ENCODE measurements around the gene TESK2.
A peak's percentile ranks its signal among the peaks of the same experiment; 100 is the strongest.

The TESK2 gene

GRCh38 chr1:45512641-45513054 is 21.7 kb upstream of the TESK2 start:
- no peak overlapping the region for H3K23ac ChIP-seq (ENCODE audit: low read length)
- no peak overlapping the region for H2BK120ac ChIP-seq (ENCODE audit: low read depth, low read length)
- H3K18ac ChIP-seq (ENCODE audit: low read length) = no peak overlapping the region
- no peak overlapping the region for H2BK5ac ChIP-seq (ENCODE audit: low read length)
- DNase-seq = peak; percentile 85
- H3K4me3 ChIP-seq (ENCODE audit: low read length) = no peak overlapping the region
- no peak overlapping the region for H4K8ac ChIP-seq (ENCODE audit: low read depth, low read length)
- no peak overlapping the region for H2BK15ac ChIP-seq (replicated peaks; ENCODE audit: low read depth)
- peaks cover 35% of the 10 kb centered on the region for H3K36me3 ChIP-seq (ENCODE audit: control insufficient read depth, insufficient read depth, low read length)
- H3K79me2 ChIP-seq (ENCODE audit: control insufficient read depth, insufficient read depth, low read length) = peaks cover 14% of the 10 kb centered on the region
- no peaks in the 10 kb centered on the region for H3K27me3 ChIP-seq (ENCODE audit: insufficient read depth, low read length, poor library complexity)
- no peak overlapping the region for H3K27ac ChIP-seq (ENCODE audit: low read depth, low read length)
- H2AK5ac ChIP-seq (ENCODE audit: low read length) = no peak overlapping the region
- no peak overlapping the region for H3K4ac ChIP-seq (ENCODE audit: low read depth, low read length)
- H3K9ac ChIP-seq (ENCODE audit: low read length) = no peak overlapping the region
- no CpG with 5 or more reads among the region's 1 CpG for WGBS (ENCODE audit: extremely low coverage, insufficient coverage, low lambda C conversion rate)
- H4K5ac ChIP-seq (ENCODE audit: low read length) = no peak overlapping the region
- H3K56ac ChIP-seq (ENCODE audit: low read length) = no peak overlapping the region
- H3K79me1 ChIP-seq (ENCODE audit: low read length) = peaks cover 8% of the 10 kb centered on the region
- no peak overlapping the region for H3K4me2 ChIP-seq (ENCODE audit: low read length)
- no peaks in the 10 kb centered on the region for H3K4me1 ChIP-seq (ENCODE audit: control insufficient read depth, low read depth, low read length)

- DNase-seq = no peak
- no peak overlapping the region for H3K4ac ChIP-seq (ENCODE audit: low read depth, low read length)
- H4K5ac ChIP-seq (ENCODE audit: low read length) = no peak overlapping the region
- H4K8ac ChIP-seq (ENCODE audit: low read depth, low read length) = no peak overlapping the region
- no peak overlapping the region for H3K9ac ChIP-seq (ENCODE audit: low read length)
- H2BK15ac ChIP-seq (replicated peaks; ENCODE audit: low read depth) = no peak overlapping the region
- no CpG with 5 or more reads among the region's 4 CpGs for WGBS (ENCODE audit: extremely low coverage, insufficient coverage, low lambda C conversion rate)
- H3K4me2 ChIP-seq (ENCODE audit: low read length) = no peak overlapping the region
- H3K79me2 ChIP-seq (ENCODE audit: control insufficient read depth, insufficient read depth, low read length) = peaks cover 1% of the 10 kb centered on the region
- H3K36me3 ChIP-seq (ENCODE audit: control insufficient read depth, insufficient read depth, low read length) = peaks cover 30% of the 10 kb centered on the region
- H2AK5ac ChIP-seq (ENCODE audit: low read length) = no peak overlapping the region
- H3K23ac ChIP-seq (ENCODE audit: low read length) = no peak overlapping the region
- H3K56ac ChIP-seq (ENCODE audit: low read length) = no peak overlapping the region
- H3K18ac ChIP-seq (ENCODE audit: low read length) = no peak overlapping the region
- H2BK5ac ChIP-seq (ENCODE audit: low read length) = no peak overlapping the region
- H3K4me3 ChIP-seq (ENCODE audit: low read length) = no peak overlapping the region
- H2BK120ac ChIP-seq (ENCODE audit: low read depth, low read length) = no peak overlapping the region
- H3K4me1 ChIP-seq (ENCODE audit: control insufficient read depth, low read depth, low read length) = no peaks in the 10 kb centered on the region
- H3K79me1 ChIP-seq (ENCODE audit: low read length) = peaks cover 3% of the 10 kb centered on the region
- H3K27ac ChIP-seq (ENCODE audit: low read depth, low read length) = no peak overlapping the region
- no peaks in the 10 kb centered on the region for H3K27me3 ChIP-seq (ENCODE audit: insufficient read depth, low read length, poor library complexity)
Measured at GRCh38 chr1:45510972-45511527, 20.1 kb upstream of the TESK2 start.

- Histone ChIP-seq H3K27ac (ENCODE audit: low read depth, low read length) (no peak overlapping the region), H3K79me2 (ENCODE audit: control insufficient read depth, insufficient read depth, low read length) (no peaks in the 10 kb centered on the region), H3K4me1 (ENCODE audit: control insufficient read depth, low read depth, low read length) (no peaks in the 10 kb centered on the region), H3K18ac (ENCODE audit: low read length) (no peak overlapping the region), H3K9ac (ENCODE audit: low read length) (no peak overlapping the region), H2BK120ac (ENCODE audit: low read depth, low read length) (no peak overlapping the region), H3K4me2 (ENCODE audit: low read length) (no peak overlapping the region), H3K27me3 (ENCODE audit: insufficient read depth, low read length, poor library complexity) (no peaks in the 10 kb centered on the region), H3K79me1 (ENCODE audit: low read length) (no peaks in the 10 kb centered on the region), H3K56ac (ENCODE audit: low read length) (no peak overlapping the region), H3K23ac (ENCODE audit: low read length) (no peak overlapping the region), H2BK15ac (replicated peaks; ENCODE audit: low read depth) (no peak overlapping the region), H4K8ac (ENCODE audit: low read depth, low read length) (no peak overlapping the region), H4K5ac (ENCODE audit: low read length) (no peak overlapping the region), H2AK5ac (ENCODE audit: low read length) (no peak overlapping the region), H3K4me3 (ENCODE audit: low read length) (no peak overlapping the region), H3K4ac (ENCODE audit: low read depth, low read length) (no peak overlapping the region), H3K36me3 (ENCODE audit: control insufficient read depth, insufficient read depth, low read length) (peaks cover 25% of the 10 kb centered on the region), H2BK5ac (ENCODE audit: low read length) (no peak overlapping the region)
- DNase-seq = no peak
- WGBS (ENCODE audit: extremely low coverage, insufficient coverage, low lambda C conversion rate) = no CpG with 5 or more reads among the region's 9 CpGs
Measured at GRCh38 chr1:45510036-45510971, 19.3 kb upstream of the TESK2 start.

GRCh38 chr1:45508295-45509151 is 17.6 kb upstream of the TESK2 start:
- peaks cover 11% of the 10 kb centered on the region for H3K36me3 ChIP-seq (ENCODE audit: control insufficient read depth, insufficient read depth, low read length)
- H3K4me2 ChIP-seq (ENCODE audit: low read length) = no peak overlapping the region
- peak; percentile 54 for DNase-seq
- no peak overlapping the region for H3K4ac ChIP-seq (ENCODE audit: low read depth, low read length)
- no peak overlapping the region for H3K9ac ChIP-seq (ENCODE audit: low read length)
- H4K5ac ChIP-seq (ENCODE audit: low read length) = no peak overlapping the region
- H3K79me2 ChIP-seq (ENCODE audit: control insufficient read depth, insufficient read depth, low read length) = no peaks in the 10 kb centered on the region
- no peak overlapping the region for H3K4me3 ChIP-seq (ENCODE audit: low read length)
- H2BK15ac ChIP-seq (replicated peaks; ENCODE audit: low read depth) = no peak overlapping the region
- H3K79me1 ChIP-seq (ENCODE audit: low read length) = no peaks in the 10 kb centered on the region
- no peak overlapping the region for H3K56ac ChIP-seq (ENCODE audit: low read length)
- no peak overlapping the region for H3K27ac ChIP-seq (ENCODE audit: low read depth, low read length)
- no peaks in the 10 kb centered on the region for H3K27me3 ChIP-seq (ENCODE audit: insufficient read depth, low read length, poor library complexity)
- H3K23ac ChIP-seq (ENCODE audit: low read length) = no peak overlapping the region
- H3K18ac ChIP-seq (ENCODE audit: low read length) = no peak overlapping the region
- H2BK5ac ChIP-seq (ENCODE audit: low read length) = no peak overlapping the region
- no CpG with 5 or more reads among the region's 15 CpGs for WGBS (ENCODE audit: extremely low coverage, insufficient coverage, low lambda C conversion rate)
- no peak overlapping the region for H2BK120ac ChIP-seq (ENCODE audit: low read depth, low read length)
- H4K8ac ChIP-seq (ENCODE audit: low read depth, low read length) = no peak overlapping the region
- no peak overlapping the region for H2AK5ac ChIP-seq (ENCODE audit: low read length)
- H3K4me1 ChIP-seq (ENCODE audit: control insufficient read depth, low read depth, low read length) = no peaks in the 10 kb centered on the region

GRCh38 chr1:45507893-45508292 is 16.9 kb upstream of the TESK2 start:
- H3K18ac ChIP-seq (ENCODE audit: low read length) = no peak overlapping the region
- no peak overlapping the region for H3K4ac ChIP-seq (ENCODE audit: low read depth, low read length)
- H2AK5ac ChIP-seq (ENCODE audit: low read length) = no peak overlapping the region
- H3K23ac ChIP-seq (ENCODE audit: low read length) = no peak overlapping the region
- no peak for DNase-seq
- no peak overlapping the region for H3K4me3 ChIP-seq (ENCODE audit: low read length)
- H3K56ac ChIP-seq (ENCODE audit: low read length) = no peak overlapping the region
- no peaks in the 10 kb centered on the region for H3K27me3 ChIP-seq (ENCODE audit: insufficient read depth, low read length, poor library complexity)
- no peak overlapping the region for H4K5ac ChIP-seq (ENCODE audit: low read length)
- WGBS (ENCODE audit: extremely low coverage, insufficient coverage, low lambda C conversion rate) = no CpG with 5 or more reads among the region's 4 CpGs
- H2BK5ac ChIP-seq (ENCODE audit: low read length) = no peak overlapping the region
- H3K27ac ChIP-seq (ENCODE audit: low read depth, low read length) = no peak overlapping the region
- H3K79me1 ChIP-seq (ENCODE audit: low read length) = no peaks in the 10 kb centered on the region
- H3K4me1 ChIP-seq (ENCODE audit: control insufficient read depth, low read depth, low read length) = no peaks in the 10 kb centered on the region
- H2BK120ac ChIP-seq (ENCODE audit: low read depth, low read length) = no peak overlapping the region
- no peaks in the 10 kb centered on the region for H3K79me2 ChIP-seq (ENCODE audit: control insufficient read depth, insufficient read depth, low read length)
- H2BK15ac ChIP-seq (replicated peaks; ENCODE audit: low read depth) = no peak overlapping the region
- no peak overlapping the region for H4K8ac ChIP-seq (ENCODE audit: low read depth, low read length)
- H3K36me3 ChIP-seq (ENCODE audit: control insufficient read depth, insufficient read depth, low read length) = peaks cover 10% of the 10 kb centered on the region
- no peak overlapping the region for H3K9ac ChIP-seq (ENCODE audit: low read length)
- H3K4me2 ChIP-seq (ENCODE audit: low read length) = no peak overlapping the region
